NCI-H446 treated with DMSO at 0.1 percent for 48 hours (cell line): ENCODE data around the gene CXXC4.
A peak's percentile ranks its signal among the peaks of the same experiment; 100 is the strongest.

Experiments used
- DNase-seq: peaks from one replicate; lab custom pipeline; 2025; lab: John Stamatoyannopoulos, UW

The CXXC4 gene

GRCh38 chr4:104494822-104495559, at the start of gene CXXC4:
Gene CXXC4, minus strand, starts transcription at chr4:104494894. Its CDS starts 3,092 bp downstream, at chr4:104491802.
- peak; percentile 80 for DNase-seq

GRCh38 chr4:104533156-104533555, 38.5 kb upstream of the CXXC4 start:
- no peak for DNase-seq

- no peak for DNase-seq
These were observed 38.0 kb upstream of the CXXC4 start for GRCh38 chr4:104532677-104533076.

GRCh38 chr4:104531390-104531789, 36.7 kb upstream of the CXXC4 start:
- DNase-seq = no peak

GRCh38 chr4:104530426-104530825, 35.7 kb upstream of the CXXC4 start:
- no peak for DNase-seq

GRCh38 chr4:104524591-104524990, 29.9 kb upstream of the CXXC4 start:
- DNase-seq = no peak

- DNase-seq = no peak
These were observed 29.3 kb upstream of the CXXC4 start for GRCh38 chr4:104524026-104524425.

GRCh38 chr4:104519588-104519987, 24.9 kb upstream of the CXXC4 start:
- DNase-seq = no peak

GRCh38 chr4:104516884-104517283, 22.2 kb upstream of the CXXC4 start:
- no peak for DNase-seq

- no peak for DNase-seq
These were observed 13.5 kb upstream of the CXXC4 start for GRCh38 chr4:104508224-104508623.

- DNase-seq = no peak
These were observed 12.4 kb upstream of the CXXC4 start for GRCh38 chr4:104507112-104507511.

GRCh38 chr4:104504536-104504935, 9.8 kb upstream of the CXXC4 start:
- DNase-seq = no peak

GRCh38 chr4:104502471-104502870, 7.8 kb upstream of the CXXC4 start:
- no peak for DNase-seq

GRCh38 chr4:104501290-104501689, 6.6 kb upstream of the CXXC4 start:
- DNase-seq = no peak

- DNase-seq = no peak
These were observed 5.7 kb upstream of the CXXC4 start for GRCh38 chr4:104500442-104500841.

- no peak for DNase-seq
These were observed 509 bp downstream of the CXXC4 start for GRCh38 chr4:104494185-104494584.

- no peak for DNase-seq
These were observed 1.4 kb downstream of the CXXC4 start for GRCh38 chr4:104493081-104493831.

- DNase-seq = peak; percentile 54
These were observed 2.4 kb downstream of the CXXC4 start for GRCh38 chr4:104492183-104492771.

- DNase-seq = peak; percentile 3
These were observed 3.1 kb downstream of the CXXC4 start for GRCh38 chr4:104491481-104492182.

- DNase-seq = peak; percentile 58
These were observed 3.8 kb downstream of the CXXC4 start for GRCh38 chr4:104490770-104491480.

- no peak for DNase-seq
These were observed 4.5 kb downstream of the CXXC4 start for GRCh38 chr4:104490096-104490769.
